Measurements from ENCODE around the gene ARHGAP12.

- TF ChIP-seq EZH2 (IDR thresholded peaks at IDR 0.05) (no peak), POLR2AphosphoS5 (IDR thresholded peaks at IDR 0.05; ENCODE audit: borderline replicate concordance, low read depth, low read length) (no peak), FOXP2 (optimal IDR thresholded peaks at IDR 0.05; ENCODE audit: control extremely low read depth, extremely low read length, insufficient read depth) (no peak)
These were observed 154.2 kb downstream of the ARHGAP12 start for GRCh38 chr10:31774299-31774900.
